ENCODE measurements around the gene SIAE.
A peak's percentile ranks its signal among the peaks of the same experiment; 100 is the strongest.

The SIAE gene

GRCh38 chr11:124669193-124669592, 4.3 kb downstream of the SIAE start:
- TF ChIP-seq CTCF (conservative IDR thresholded peaks at IDR 0.05), result peak; percentile 92
- no peak for TF ChIP-seq ZFX (IDR thresholded peaks at IDR 0.05)
- H3K27ac ChIP-seq, result no peak overlapping the region

GRCh38 chr11:124667601-124668000, 5.9 kb downstream of the SIAE start:
- no peak for TF ChIP-seq CTCF (conservative IDR thresholded peaks at IDR 0.05)
- no peak for TF ChIP-seq ZFX (IDR thresholded peaks at IDR 0.05)
- no peak overlapping the region for H3K27ac ChIP-seq

- no peak overlapping the region for H3K27ac ChIP-seq
- no peak; the same call in 1 of the 2 replicates for TF ChIP-seq ZFX (IDR thresholded peaks at IDR 0.05)
- TF ChIP-seq CTCF (conservative IDR thresholded peaks at IDR 0.05), result no peak
These were observed 9.7 kb downstream of the SIAE start for GRCh38 chr11:124663861-124664260.

- H3K27ac ChIP-seq, result no peak overlapping the region
- no peak for TF ChIP-seq CTCF (conservative IDR thresholded peaks at IDR 0.05)
- no peak for TF ChIP-seq ZFX (IDR thresholded peaks at IDR 0.05)
These were observed 11.4 kb downstream of the SIAE start for GRCh38 chr11:124662106-124662505.

GRCh38 chr11:124661553-124661952, 12.0 kb downstream of the SIAE start:
- H3K27ac ChIP-seq, result no peak overlapping the region
- TF ChIP-seq ZFX (IDR thresholded peaks at IDR 0.05), result no peak
- no peak for TF ChIP-seq CTCF (conservative IDR thresholded peaks at IDR 0.05)

GRCh38 chr11:124658986-124659385, 14.6 kb downstream of the SIAE start:
- TF ChIP-seq ZFX (IDR thresholded peaks at IDR 0.05) (no peak), CTCF (conservative IDR thresholded peaks at IDR 0.05) (no peak)
- no peak overlapping the region for H3K27ac ChIP-seq

GRCh38 chr11:124658501-124658900, 15.0 kb downstream of the SIAE start:
- no peak for TF ChIP-seq ZFX (IDR thresholded peaks at IDR 0.05)
- TF ChIP-seq CTCF (conservative IDR thresholded peaks at IDR 0.05), result no peak
- no peak overlapping the region for H3K27ac ChIP-seq
